BE2C (cell line): ENCODE measurements around the gene MEGF10.

ENCODE experiments used
- DNase-seq: peaks from one replicate; pipeline ENCODE4 v3.0.0-alpha.2; 2020
- H3K27me3 ChIP-seq: fragments of 250-450 bp; sonication (Bioruptor Pico); 2 replicates; pipeline ENCODE4 v1.5.1; 2020; ENCODE audit warnings: mild to moderate bottlenecking
- H3K36me3 ChIP-seq: fragments of 250-450 bp; sonication (Bioruptor Pico); 2 replicates; pipeline ENCODE4 v1.5.1; 2020; ENCODE audit warnings: mild to moderate bottlenecking
- H3K4me1 ChIP-seq: fragments of 250-450 bp; sonication (Bioruptor Pico); 2 replicates; pipeline ENCODE4 v1.5.1; 2020
- H3K4me3 ChIP-seq: 2 replicates; pipeline ENCODE4 v1.5.1; 2011; ENCODE audit warnings: low read depth, low read length
- H3K9me3 ChIP-seq: fragments of 250-450 bp; sonication (Bioruptor Pico); 2 replicates; pipeline ENCODE4 v1.5.1; 2020
- CTCF ChIP-seq: IDR thresholded peaks from 2 replicates; pipeline ENCODE4 v1.5.1; 2012; ENCODE audit warnings: mild to moderate bottlenecking, low read depth, low read length

The MEGF10 gene

DNA sequence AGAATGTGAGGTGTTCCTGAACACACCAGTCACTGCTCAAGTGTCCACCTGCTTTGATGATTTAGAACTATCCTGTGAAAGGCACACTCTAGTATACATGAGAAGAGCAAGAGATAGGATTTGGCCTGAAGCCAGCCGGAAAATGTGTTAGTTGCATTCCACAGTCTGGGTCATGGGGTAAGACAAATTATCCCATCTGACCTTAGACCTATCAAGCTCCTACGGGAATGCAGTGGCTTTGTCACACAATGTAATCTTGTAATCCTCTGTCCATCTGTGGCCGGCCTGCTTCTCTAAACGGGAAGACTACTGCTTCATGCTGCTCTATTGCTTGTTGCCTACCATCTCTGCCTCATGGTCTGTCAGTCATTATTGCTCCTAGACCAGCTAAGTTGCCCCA lies 134.4 kb downstream of the MEGF10 start:
- H3K4me3 ChIP-seq, result no peak overlapping the region
- no peaks in the 10 kb centered on the region for H3K4me1 ChIP-seq
- H3K27me3 ChIP-seq, result no peaks in the 10 kb centered on the region
- H3K9me3 ChIP-seq, result no peaks in the 10 kb centered on the region
- TF ChIP-seq CTCF, result no peak
- DNase-seq, result no peak
- no peaks in the 10 kb centered on the region for H3K36me3 ChIP-seq

GRCh38 chr5:127425868-127426267 lies 135.3 kb downstream of the MEGF10 start:
- Histone ChIP-seq H3K4me1 (no peaks in the 10 kb centered on the region), H3K4me3 (no peak overlapping the region), H3K36me3 (no peaks in the 10 kb centered on the region), H3K9me3 (no peaks in the 10 kb centered on the region), H3K27me3 (no peaks in the 10 kb centered on the region)
- no peak for DNase-seq
- no peak for TF ChIP-seq CTCF

- no peak for TF ChIP-seq CTCF
- Histone ChIP-seq H3K27me3 (no peaks in the 10 kb centered on the region), H3K4me1 (no peaks in the 10 kb centered on the region), H3K4me3 (no peak overlapping the region), H3K36me3 (no peaks in the 10 kb centered on the region), H3K9me3 (no peaks in the 10 kb centered on the region)
- DNase-seq, result no peak
Measured at GRCh38 chr5:127426661-127427060, 136.1 kb downstream of the MEGF10 start.

- Histone ChIP-seq H3K9me3 (no peaks in the 10 kb centered on the region), H3K4me3 (no peak overlapping the region), H3K4me1 (no peaks in the 10 kb centered on the region), H3K36me3 (no peaks in the 10 kb centered on the region), H3K27me3 (no peaks in the 10 kb centered on the region; the same call in 1 of the 2 replicates)
- DNase-seq, result no peak
- TF ChIP-seq CTCF, result no peak
Measured at GRCh38 chr5:127428276-127428675, 137.7 kb downstream of the MEGF10 start.

- H3K36me3 ChIP-seq, result no peaks in the 10 kb centered on the region
- H3K9me3 ChIP-seq, result no peaks in the 10 kb centered on the region
- H3K4me1 ChIP-seq, result no peaks in the 10 kb centered on the region
- DNase-seq, result no peak
- peaks cover 3% of the 10 kb centered on the region; the same call in 1 of the 2 replicates for H3K27me3 ChIP-seq
- no peak overlapping the region for H3K4me3 ChIP-seq
- no peak for TF ChIP-seq CTCF
Measured at GRCh38 chr5:127428748-127429147, 138.2 kb downstream of the MEGF10 start.

DNA sequence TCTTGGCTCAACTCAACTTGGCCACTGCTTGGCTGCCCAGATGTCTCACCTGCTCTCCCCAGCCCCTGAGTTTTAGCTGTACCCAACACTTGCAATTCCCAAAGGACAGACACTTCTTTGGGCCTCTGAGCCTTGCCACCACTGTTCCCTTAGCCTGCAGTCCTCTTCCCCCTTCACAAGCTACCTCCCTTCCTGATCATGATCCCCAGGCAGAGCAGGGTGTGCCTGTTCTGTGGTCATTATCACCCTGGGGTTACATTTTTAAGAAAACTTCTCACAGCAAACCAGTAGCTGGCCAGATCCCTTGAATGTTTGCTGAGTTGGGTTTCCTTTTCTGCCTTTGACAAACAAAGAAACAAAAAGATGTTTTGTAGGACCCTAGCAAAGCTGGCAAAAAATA lies 139.3 kb downstream of the MEGF10 start:
- Histone ChIP-seq H3K4me1 (no peaks in the 10 kb centered on the region), H3K9me3 (no peaks in the 10 kb centered on the region), H3K4me3 (no peak overlapping the region), H3K36me3 (no peaks in the 10 kb centered on the region), H3K27me3 (peaks cover 3% of the 10 kb centered on the region; the same call in 1 of the 2 replicates)
- DNase-seq, result no peak
- no peak for TF ChIP-seq CTCF
